IMR-90 (cell line): ENCODE measurements around the gene PAPPA. TPM values are rescaled to one million over a fixed set of nuclear protein-coding genes. Genes with fewer than 3 reads are reported as not detected.
A peak's percentile ranks its signal among the peaks of the same experiment; 100 is the strongest.

Experiments
- ATAC-seq: fragments of 200-7000 bp; cut with Tn5 transposase; 2 replicates; pipeline ENCODE4 v1.9.1; 2020; ENCODE audit warnings: low read depth, mild to moderate bottlenecking, moderate library complexity
- BruUV-seq: library from RNA; stranded (reverse); fragments of 400-500 nt; replicated peaks from 2 replicates; lab custom pipeline; 2021; lab: Mats Ljungman, UMichigan
- CTCF ChIA-PET: fragments of 300-600 bp; formaldehyde crosslinking; extraction: SDS; loops from one replicate; lab custom pipeline; 2021; ENCODE audit warnings: antibody characterized with exemption; lab: Yijun Ruan, JAX
- POLR2A ChIA-PET: fragments of 300-600 bp; sonication (Branson Sonifier 250); formaldehyde crosslinking; loops from one replicate; lab custom pipeline; 2022; ENCODE audit warnings: antibody characterized with exemption; ENCODE audit not compliant: unreplicated experiment; lab: Charles Lee
- DNase-seq: peaks from one replicate; pipeline ENCODE4 v3.0.0; 2013
- H2AFZ ChIP-seq: replicated peaks from 2 replicates; pipeline ENCODE3; 2013; ENCODE audit warnings: low read length, mild to moderate bottlenecking; ENCODE audit not compliant: poor library complexity
- H2AK5ac ChIP-seq: 2 replicates; pipeline ENCODE4 v1.6.1; 2013; ENCODE audit warnings: low read depth, low read length, inconsistent platforms
- H2AK9ac ChIP-seq: replicated peaks from 2 replicates; pipeline ENCODE3; 2013; ENCODE audit warnings: mild to moderate bottlenecking, low read depth, low read length, moderate library complexity; ENCODE audit not compliant: poor library complexity
- H2BK120ac ChIP-seq: 2 replicates; pipeline ENCODE4 v1.6.1; 2013; ENCODE audit warnings: low read depth, low read length, inconsistent platforms
- H2BK15ac ChIP-seq: 3 replicates; pipeline ENCODE4 v1.6.1; 2013; ENCODE audit warnings: low read depth, low read length, inconsistent platforms
- H2BK20ac ChIP-seq: 2 replicates; pipeline ENCODE4 v1.6.1; 2013; ENCODE audit warnings: low read depth, mild to moderate bottlenecking, inconsistent platforms, low read length, moderate library complexity
- H2BK5ac ChIP-seq: 2 replicates; pipeline ENCODE4 v1.6.1; 2013; ENCODE audit warnings: mild to moderate bottlenecking, low read depth, low read length, inconsistent platforms; ENCODE audit not compliant: poor library complexity, severe bottlenecking
- H3K14ac ChIP-seq: replicated peaks from 2 replicates; pipeline ENCODE4 v1.6.1; 2013; ENCODE audit warnings: low read depth, low read length, inconsistent platforms
- H3K18ac ChIP-seq: 2 replicates; pipeline ENCODE4 v1.6.1; 2013; ENCODE audit warnings: low read depth, low read length, control low read depth
- H3K23ac ChIP-seq: 2 replicates; pipeline ENCODE4 v1.6.1; 2013; ENCODE audit warnings: low read depth, low read length, inconsistent platforms
- H3K27ac ChIP-seq: 2 replicates; pipeline ENCODE4 v1.5.1; 2013; ENCODE audit warnings: mild to moderate bottlenecking, control low read depth, low read length; ENCODE audit not compliant: insufficient read depth
- H3K27me3 ChIP-seq: 2 replicates; pipeline ENCODE4 v1.6.1; 2013; ENCODE audit warnings: low read length; ENCODE audit not compliant: control insufficient read depth, insufficient read depth
- H3K36me3 ChIP-seq: 2 replicates; pipeline ENCODE4 v1.6.1; 2013; ENCODE audit warnings: low read length, mixed read lengths; ENCODE audit not compliant: control insufficient read depth, insufficient read depth
- H3K4ac ChIP-seq: 2 replicates; pipeline ENCODE4 v1.6.1; 2013; ENCODE audit warnings: low read depth, low read length, inconsistent platforms
- H3K4me1 ChIP-seq: 2 replicates; pipeline ENCODE4 v1.6.1; 2013; ENCODE audit warnings: low read length, mixed read lengths; ENCODE audit not compliant: control insufficient read depth, insufficient read depth
- H3K4me2 ChIP-seq: 2 replicates; pipeline ENCODE4 v1.6.1; 2013; ENCODE audit warnings: low read depth, mild to moderate bottlenecking, control low read depth, low read length, moderate library complexity
- H3K4me3 ChIP-seq: 2 replicates; pipeline ENCODE4 v1.5.1; 2013; ENCODE audit warnings: low read depth, mild to moderate bottlenecking, control low read depth, low read length, moderate library complexity; ENCODE audit not compliant: insufficient read depth
- H3K56ac ChIP-seq: 2 replicates; pipeline ENCODE4 v1.6.1; 2013; ENCODE audit warnings: low read length, inconsistent platforms; ENCODE audit not compliant: insufficient read depth; ENCODE audit errors: extremely low read depth
- H3K79me1 ChIP-seq, 2 experiments: 2 replicates each; pipeline ENCODE4 v1.6.1; 2013; ENCODE audit warnings: low read length in 2 of 2, inconsistent platforms in 1 of 2, low read depth in 1 of 2
- H3K9ac ChIP-seq: 2 replicates; pipeline ENCODE4 v1.6.1; 2013; ENCODE audit warnings: low read depth, low read length, control low read depth
- H3K9me1 ChIP-seq: 2 replicates; pipeline ENCODE4 v1.6.1; 2013; ENCODE audit warnings: low read length, inconsistent platforms; ENCODE audit not compliant: insufficient read depth
- H3K9me3 ChIP-seq: 2 replicates; pipeline ENCODE4 v1.6.1; 2013; ENCODE audit warnings: low read length; ENCODE audit not compliant: control insufficient read depth, insufficient read depth
- H4K20me1 ChIP-seq: 2 replicates; pipeline ENCODE4 v1.6.1; 2013; ENCODE audit warnings: low read length, inconsistent platforms; ENCODE audit not compliant: insufficient read depth
- H4K5ac ChIP-seq: 2 replicates; pipeline ENCODE4 v1.6.1; 2013; ENCODE audit warnings: mild to moderate bottlenecking, low read depth, low read length, control low read depth
- H4K8ac ChIP-seq, 2 experiments: 2 replicates each; pipeline ENCODE4 v1.6.1; 2013; ENCODE audit warnings: low read depth in 2 of 2, low read length in 2 of 2, control low read depth in 1 of 2, inconsistent platforms in 1 of 2
- H4K91ac ChIP-seq: 2 replicates; pipeline ENCODE4 v1.6.1; 2013; ENCODE audit warnings: low read depth, low read length, inconsistent platforms; ENCODE audit not compliant: insufficient read depth
- BHLHE40 ChIP-seq: fragments of 150-350 bp; IDR thresholded peaks from 2 replicates; pipeline ENCODE4 v1.6.1; 2016; ENCODE audit warnings: mild to moderate bottlenecking, low read depth, low read length
- CEBPB ChIP-seq: IDR thresholded peaks from 2 replicates; pipeline ENCODE4 v1.6.1; 2012; ENCODE audit warnings: low read depth, low read length, improper control_type of control experiment
- CHD1 ChIP-seq: IDR thresholded peaks from 2 replicates; pipeline ENCODE4 v1.6.1; 2012; ENCODE audit warnings: low read depth, low read length, improper control_type of control experiment
- CTCF ChIP-seq: conservative IDR thresholded peaks from 2 replicates; pipeline ENCODE4 v1.5.1; 2012; ENCODE audit warnings: mild to moderate bottlenecking, low read depth, low read length, improper control_type of control experiment
- ELK1 ChIP-seq: fragments of 150-350 bp; IDR thresholded peaks from 2 replicates; pipeline ENCODE4 v1.6.1; 2016; ENCODE audit warnings: low read depth, mild to moderate bottlenecking, low read length, moderate library complexity, borderline replicate concordance
- FOS ChIP-seq: fragments of 150-350 bp; IDR thresholded peaks from 2 replicates; pipeline ENCODE4 v1.6.1; 2016; ENCODE audit warnings: low read depth, low read length
- MAFK ChIP-seq: IDR thresholded peaks from 2 replicates; pipeline ENCODE4 v1.6.1; 2012; ENCODE audit warnings: low read depth, low read length, improper control_type of control experiment
- MAZ ChIP-seq: IDR thresholded peaks from 2 replicates; pipeline ENCODE4 v1.6.1; 2012; ENCODE audit warnings: low read depth, mild to moderate bottlenecking, low read length, improper control_type of control experiment, moderate library complexity, borderline replicate concordance
- MXI1 ChIP-seq: IDR thresholded peaks from 2 replicates; pipeline ENCODE4 v1.6.1; 2012; ENCODE audit warnings: low read depth, mild to moderate bottlenecking, low read length, moderate library complexity, borderline replicate concordance
- NFE2L2 ChIP-seq: fragments of 150-350 bp; IDR thresholded peaks from 2 replicates; pipeline ENCODE4 v1.6.1; 2016; ENCODE audit warnings: low read depth, mild to moderate bottlenecking, low read length
- POLR2A ChIP-seq: IDR thresholded peaks from 2 replicates; pipeline ENCODE4 v1.6.1; 2012; ENCODE audit warnings: mild to moderate bottlenecking, low read depth, low read length
- RAD21 ChIP-seq: IDR thresholded peaks from 2 replicates; pipeline ENCODE4 v1.6.1; 2012; ENCODE audit warnings: low read length, improper control_type of control experiment
- RCOR1 ChIP-seq: IDR thresholded peaks from 2 replicates; pipeline ENCODE4 v1.6.1; 2012; ENCODE audit warnings: mild to moderate bottlenecking, low read length, improper control_type of control experiment; ENCODE audit not compliant: insufficient replicate concordance
- RFX5 ChIP-seq: IDR thresholded peaks from 2 replicates; pipeline ENCODE4 v1.8.0; 2012; ENCODE audit warnings: low read depth, mild to moderate bottlenecking, low read length, moderate library complexity
- SMC3 ChIP-seq: fragments of 150-350 bp; IDR thresholded peaks from 2 replicates; pipeline ENCODE4 v1.6.1; 2016; ENCODE audit warnings: low read depth, mild to moderate bottlenecking, antibody characterized with exemption, low read length, moderate library complexity
- USF2 ChIP-seq: fragments of 150-350 bp; IDR thresholded peaks from 2 replicates; pipeline ENCODE4 v1.6.1; 2017; ENCODE audit warnings: mild to moderate bottlenecking, antibody characterized with exemption, low read length, low read depth
- WGBS, 2 experiments: methylation state at CpG; one replicate each; pipeline versions ENCODE4 v1.1.5 to v1.1.7; 2013; ENCODE audit warnings: missing lambda C conversion rate in 2 of 2; ENCODE audit not compliant: insufficient read length in 1 of 2; ENCODE audit errors: extremely low coverage in 2 of 2; 5-methylcytosine and 5-hydroxymethylcytosine counted together
- dilution Hi-C: fragments of 300-500 bp; cut with HindIII; formaldehyde crosslinking; loops from one replicate; pipeline ENCODE4 v1.14.3; 2018; ENCODE audit warnings: low sequenced_read_pairs; ENCODE audit not compliant: unreplicated experiment
- in situ Hi-C: fragments of 300-500 bp; cut with MboI; formaldehyde crosslinking; loops from 3 replicates; pipeline ENCODE4 v1.14.3; 2019; ENCODE audit warnings: low sequenced_read_pairs, inconsistent platforms, mixed read lengths
- intact Hi-C: fragments of 100-400 bp; cut with micrococcal nuclease; formaldehyde crosslinking; loops from 2 replicates; pipeline ENCODE4 v1.10.0; 2022
- polyA plus RNA-seq, 3 experiments: library from polyadenylated mRNA; depleted of rRNA; stranded (reverse); fragments of >200 nt; gene quantifications; 2 replicates each; pipeline ENCODE4 v1.2.3, GENCODE V29; 2012; ENCODE audit warnings: low replicate concordance in 1 of 3
- total RNA-seq: library from RNA; depleted of rRNA; stranded (reverse); fragments of >200 nt; gene quantifications from 2 replicates; pipeline ENCODE4 v1.2.3, GENCODE V29; 2012

PAPPA gene
- total and polyA plus RNA-seq, 2 of the 4 experiments (the other 2 are of a cell fraction), result 8.3 to 12.4 TPM

GRCh38 chr9:116223926-116224325 lies 70.3 kb downstream of the PAPPA start:
- CTCF ChIA-PET, result interaction anchor here (1.1 to 1.4 kb wide), 2 partner anchors 11 to 630 kb away, joined by 4 to 5 read pairs; no protein-coding TSS in a partner anchor
- TF ChIP-seq RFX5 (no peak), CTCF (no peak), CHD1 (no peak), FOS (no peak), MAZ (no peak), BHLHE40 (no peak), SMC3 (no peak), CEBPB (no peak), POLR2A (no peak), NFE2L2 (no peak), MXI1 (no peak), RAD21 (no peak), USF2 (no peak), RCOR1 (no peak), MAFK (no peak), ELK1 (no peak)
- POLR2A ChIA-PET, result no interaction called here
- Histone ChIP-seq H2AFZ (no peak overlapping the region), H4K91ac (no peak overlapping the region), H3K18ac (no peak overlapping the region), H3K4ac (no peak overlapping the region), H4K20me1 (no peaks in the 10 kb centered on the region; the same call in 1 of the 2 replicates), H2BK15ac (no peak overlapping the region), H3K36me3 (peaks cover 63% of the 10 kb centered on the region), H3K4me2 (no peak overlapping the region), H3K27ac (no peak overlapping the region), H3K9me3 (no peaks in the 10 kb centered on the region), H2BK20ac (no peak overlapping the region), H2BK120ac (no peak overlapping the region), H4K8ac (no peak overlapping the region), H2BK5ac (no peak overlapping the region), H3K4me1 (peaks cover 4% of the 10 kb centered on the region), H2AK9ac (no peak overlapping the region), H3K56ac (no peak overlapping the region), H3K4me3 (no peak overlapping the region), H3K14ac (no peak overlapping the region), H3K9me1 (peaks cover 5% of the 10 kb centered on the region; the same call in 1 of the 2 replicates), H3K23ac (no peak overlapping the region), H4K5ac (no peak overlapping the region), H3K79me1 (peaks cover 0 to 2% of the 10 kb centered on the region in 2 experiments; a peak in 2 of 4 replicates), H2AK5ac (no peak overlapping the region), H3K9ac (no peak overlapping the region), H3K27me3 (no peaks in the 10 kb centered on the region)
- intact Hi-C loops, result no loop called here
- DNase-seq (peak; percentile 21), ATAC-seq (no peak)
- in situ Hi-C loops, result no loop called here
- WGBS, 2 experiments, result no CpG with 5 or more reads among the region's 3 CpGs
- dilution Hi-C loops, result no loop called here
- no TSS peak for BruUV-seq
